Stimulated activated CD8-positive, alpha-beta memory T cell treated with anti-CD3 and anti-CD28 coated beads, Interleukin-4, amount 100 ng/mL, for 1 hour (primary cell): ENCODE data around the gene PIK3CB.
"Not testable (repeated sequence)": the region's sequence is repeated elsewhere in the genome, so short reads cannot be mapped to it uniquely, and the experiment has no call there.

Experiments
- DNase-seq, 2 donors: peaks; one replicate each; pipeline ENCODE4 v3.0.0-alpha.2; 2020; ENCODE audit warnings: low read depth in 2 of 2, low spot score in 1 of 2

Gene PIK3CB

DNA sequence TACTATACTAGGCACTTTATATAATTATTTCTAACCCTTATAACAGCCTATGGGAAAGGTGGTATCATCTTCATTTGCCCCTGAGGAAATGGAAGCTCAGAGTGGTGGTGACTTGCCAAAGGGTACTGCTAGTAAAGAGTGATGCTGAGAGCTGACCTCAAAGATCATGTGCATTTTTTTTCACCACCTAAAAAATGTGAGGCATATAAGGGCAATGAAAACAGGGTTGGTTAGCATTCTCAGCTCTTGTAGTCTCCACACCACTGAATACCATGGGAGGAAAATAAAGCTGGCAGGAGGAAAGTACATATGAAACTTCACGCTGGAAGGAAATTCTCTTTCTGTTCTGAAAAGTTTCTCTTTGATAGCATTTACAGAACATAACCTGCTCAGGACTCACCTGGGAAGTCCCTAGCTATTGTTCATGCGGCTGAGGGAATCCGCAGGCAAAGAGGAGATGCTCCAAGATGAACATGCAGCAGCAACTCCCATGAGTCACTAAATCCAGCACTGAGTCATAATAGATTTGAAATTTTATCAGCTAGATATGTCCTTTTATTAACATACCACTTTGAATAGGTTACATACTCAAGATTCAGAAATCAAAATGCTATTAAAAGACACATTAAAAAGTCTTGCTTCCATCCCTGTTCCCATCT, 208.9 kb downstream of the PIK3CB start:
- DNase-seq = no peak

- no peak for DNase-seq
Observed at GRCh38 chr3:138624518-138624917, 210.2 kb downstream of the PIK3CB start.

DNA sequence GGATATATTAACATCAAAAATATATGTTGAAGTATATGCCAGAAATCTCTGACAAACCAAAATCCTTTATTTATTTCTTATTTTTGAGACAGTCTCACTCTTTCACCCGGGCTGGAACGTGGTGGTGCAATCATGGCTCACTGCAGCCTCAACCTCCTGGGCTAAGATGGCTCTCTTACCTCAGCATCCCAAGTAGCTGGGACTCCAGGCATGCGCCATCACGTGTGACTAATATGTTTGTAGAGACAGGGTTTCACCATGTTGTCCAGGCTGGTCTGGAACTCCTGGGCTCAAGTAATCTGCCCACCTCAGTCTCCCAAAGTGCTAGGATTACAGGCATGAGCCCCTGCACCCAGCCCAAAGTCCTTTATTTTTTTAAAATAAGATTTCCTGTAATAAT, 214.3 kb downstream of the PIK3CB start:
- no peak for DNase-seq

- DNase-seq = no peak
Observed at GRCh38 chr3:138615462-138615861, 219.3 kb downstream of the PIK3CB start.

- DNase-seq = no peak
Observed at GRCh38 chr3:138609898-138610266, 224.8 kb downstream of the PIK3CB start.

GRCh38 chr3:138608322-138609135, 226.2 kb downstream of the PIK3CB start, which contains the start of gene FAIM:
TSS of gene FAIM (plus strand) at chr3:138608771. CDS start at chr3:138619727, 10,956 bp downstream.
- DNase-seq = peak; percentile 22 to 33

- DNase-seq = not testable (repeated sequence)
Observed at GRCh38 chr3:138604106-138604595, 230.6 kb downstream of the PIK3CB start.
